Neural cell (in vitro differentiated cells): ENCODE measurements around the gene PPP2R5D.

Source experiments
- EP300 ChIP-seq: fragments of 450-650 bp; conservative IDR thresholded peaks from 2 replicates; pipeline ENCODE4 v1.6.1; 2014; ENCODE audit warnings: antibody characterized with exemption, mild to moderate bottlenecking, moderate library complexity; ENCODE audit not compliant: poor library complexity, severe bottlenecking
- EZH2 ChIP-seq: fragments of 200-600, 300-800 bp; shearing (Covaris generic), sonication (generic); IDR thresholded peaks from 2 replicates; pipeline ENCODE4 v1.6.1; 2014; ENCODE audit warnings: antibody characterized with exemption, low read length, borderline replicate concordance, mild to moderate bottlenecking; ENCODE audit not compliant: insufficient read depth, poor library complexity, severe bottlenecking
- MXI1 ChIP-seq: fragments of 450-650 bp; conservative IDR thresholded peaks from 2 replicates; pipeline ENCODE4 v1.6.1; 2014; ENCODE audit warnings: antibody characterized with exemption, mild to moderate bottlenecking; ENCODE audit not compliant: poor library complexity, severe bottlenecking
- POLR2AphosphoS5 ChIP-seq: IDR thresholded peaks from 2 replicates; pipeline ENCODE4 v1.6.1; 2012
- RAD21 ChIP-seq: fragments of 450-650 bp; conservative IDR thresholded peaks from 2 replicates; pipeline ENCODE4 v1.6.1; 2014; ENCODE audit warnings: antibody characterized with exemption, mild to moderate bottlenecking, moderate library complexity
- SMC3 ChIP-seq: fragments of 450-650 bp; conservative IDR thresholded peaks from 2 replicates; pipeline ENCODE4 v1.6.1; 2014; ENCODE audit warnings: antibody characterized with exemption, mild to moderate bottlenecking, moderate library complexity; ENCODE audit not compliant: poor library complexity
- TAF1 ChIP-seq: IDR thresholded peaks from 2 replicates; pipeline ENCODE4 v1.6.1; 2012; ENCODE audit warnings: low read depth
- TF ChIP-seq, protein P1 (sequence below): fragments of 450-650 bp; IDR thresholded peaks from 2 replicates; pipeline ENCODE4 v1.5.1; 2014; ENCODE audit warnings: antibody characterized with exemption, mild to moderate bottlenecking, moderate library complexity; ENCODE audit not compliant: poor library complexity, severe bottlenecking

- TF ChIP-seq EP300 (no peak), POLR2AphosphoS5 (peak; percentile 77), TAF1 (peak; percentile 35), RAD21 (no peak), EZH2 (no peak), MXI1 (peak; percentile 77), SMC3 (no peak)
- TF ChIP-seq, protein P1, sequence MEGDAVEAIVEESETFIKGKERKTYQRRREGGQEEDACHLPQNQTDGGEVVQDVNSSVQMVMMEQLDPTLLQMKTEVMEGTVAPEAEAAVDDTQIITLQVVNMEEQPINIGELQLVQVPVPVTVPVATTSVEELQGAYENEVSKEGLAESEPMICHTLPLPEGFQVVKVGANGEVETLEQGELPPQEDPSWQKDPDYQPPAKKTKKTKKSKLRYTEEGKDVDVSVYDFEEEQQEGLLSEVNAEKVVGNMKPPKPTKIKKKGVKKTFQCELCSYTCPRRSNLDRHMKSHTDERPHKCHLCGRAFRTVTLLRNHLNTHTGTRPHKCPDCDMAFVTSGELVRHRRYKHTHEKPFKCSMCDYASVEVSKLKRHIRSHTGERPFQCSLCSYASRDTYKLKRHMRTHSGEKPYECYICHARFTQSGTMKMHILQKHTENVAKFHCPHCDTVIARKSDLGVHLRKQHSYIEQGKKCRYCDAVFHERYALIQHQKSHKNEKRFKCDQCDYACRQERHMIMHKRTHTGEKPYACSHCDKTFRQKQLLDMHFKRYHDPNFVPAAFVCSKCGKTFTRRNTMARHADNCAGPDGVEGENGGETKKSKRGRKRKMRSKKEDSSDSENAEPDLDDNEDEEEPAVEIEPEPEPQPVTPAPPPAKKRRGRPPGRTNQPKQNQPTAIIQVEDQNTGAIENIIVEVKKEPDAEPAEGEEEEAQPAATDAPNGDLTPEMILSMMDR = no peak
Measured at GRCh38 chr6:43021270-43022047, 37.1 kb downstream of the PPP2R5D start, which contains the start of gene RRP36.
